Measurements from ENCODE around the gene POLR2F. TPM values are rescaled to one million over a fixed set of nuclear protein-coding genes. Genes with fewer than 3 reads are reported as not detected.
"Not testable (repeated sequence)": the region's sequence is repeated elsewhere in the genome, so short reads cannot be mapped to it uniquely, and the experiment has no call there.

Gene POLR2F
- total RNA-seq, 2 donors from 2014 or later: 43.4 to 47.9 TPM

- DNase-seq: no peak
- Mint-ChIP-seq H3K27ac (no peak overlapping the region), H3K9me3 (no peaks in the 10 kb centered on the region), H3K4me1 (ENCODE audit: low read depth) (peaks cover 2% of the 10 kb centered on the region), H3K36me3 (ENCODE audit: insufficient read depth in 2 of 2) (peaks cover 1 to 2% of the 10 kb centered on the region in 2 donors), H3K27me3 (ENCODE audit: low read depth) (no peaks in the 10 kb centered on the region), H3K4me3 (no peak overlapping the region)
- ATAC-seq (replicated peaks in 1 of 2): no peak
Measured at GRCh38 chr22:37970864-37971263, 17.4 kb downstream of the POLR2F start.

GRCh38 chr22:37971475-37972434, 18.3 kb downstream of the POLR2F start:
- DNase-seq (no peak), ATAC-seq (replicated peaks in 1 of 2) (no peak)
- H3K27me3 Mint-ChIP-seq (ENCODE audit: low read depth): no peaks in the 10 kb centered on the region
- no peaks in the 10 kb centered on the region for H3K4me1 Mint-ChIP-seq (ENCODE audit: low read depth)
- H3K27ac Mint-ChIP-seq: no peak overlapping the region
- peaks cover 0 to 1% of the 10 kb centered on the region in 2 donors for H3K36me3 Mint-ChIP-seq (ENCODE audit: insufficient read depth in 2 of 2)
- no peak overlapping the region for H3K4me3 Mint-ChIP-seq
- no peaks in the 10 kb centered on the region for H3K9me3 Mint-ChIP-seq

GRCh38 chr22:37972527-37972926, 19.0 kb downstream of the POLR2F start:
- ATAC-seq (replicated peaks in 1 of 2): no peak
- no peak overlapping the region for H3K27ac Mint-ChIP-seq
- no peak for DNase-seq
- H3K27me3 Mint-ChIP-seq (ENCODE audit: low read depth): no peaks in the 10 kb centered on the region
- no peaks in the 10 kb centered on the region for H3K4me1 Mint-ChIP-seq (ENCODE audit: low read depth)
- H3K4me3 Mint-ChIP-seq: no peak overlapping the region
- H3K9me3 Mint-ChIP-seq: no peaks in the 10 kb centered on the region
- peaks cover 0 to 1% of the 10 kb centered on the region in 2 donors for H3K36me3 Mint-ChIP-seq (ENCODE audit: insufficient read depth in 2 of 2)

- ATAC-seq (replicated peaks in 1 of 2) (no peak), DNase-seq (no peak)
- Mint-ChIP-seq H3K9me3 (no peaks in the 10 kb centered on the region), H3K4me3 (no peak overlapping the region), H3K4me1 (ENCODE audit: low read depth) (no peaks in the 10 kb centered on the region), H3K36me3 (ENCODE audit: insufficient read depth in 2 of 2) (no peaks in the 10 kb centered on the region), H3K27me3 (ENCODE audit: low read depth) (no peaks in the 10 kb centered on the region), H3K27ac (no peak overlapping the region)
Measured at GRCh38 chr22:37973271-37974170, 20.0 kb downstream of the POLR2F start.

GRCh38 chr22:37975153-37975552, 21.7 kb downstream of the POLR2F start:
- no peak overlapping the region for H3K4me3 Mint-ChIP-seq
- no peak for DNase-seq

GRCh38 chr22:37976022-37976421, 22.5 kb downstream of the POLR2F start:
- DNase-seq; H3K4me3 Mint-ChIP-seq; H3K9me3 Mint-ChIP-seq; ATAC-seq (replicated peaks in 1 of 2); H3K27me3 Mint-ChIP-seq (ENCODE audit: low read depth); H3K27ac Mint-ChIP-seq; H3K4me1 Mint-ChIP-seq (ENCODE audit: low read depth); H3K36me3 Mint-ChIP-seq (ENCODE audit: insufficient read depth in 2 of 2): not testable (repeated sequence)

More at GRCh38 chr22:37975153-37975552, 21.7 kb downstream of the POLR2F start:
- no peak for ATAC-seq (replicated peaks in 1 of 2)
- Mint-ChIP-seq H3K27me3 (ENCODE audit: low read depth) (no peaks in the 10 kb centered on the region), H3K9me3 (no peaks in the 10 kb centered on the region), H3K36me3 (ENCODE audit: insufficient read depth in 2 of 2) (no peaks in the 10 kb centered on the region), H3K4me1 (ENCODE audit: low read depth) (no peaks in the 10 kb centered on the region), H3K27ac (no peak overlapping the region)

GRCh38 chr22:37976547-37976946, 23.0 kb downstream of the POLR2F start:
- ATAC-seq (replicated peaks in 1 of 2) (no peak), DNase-seq (no peak)
- Mint-ChIP-seq H3K9me3 (no peaks in the 10 kb centered on the region), H3K27ac (no peak overlapping the region), H3K36me3 (ENCODE audit: insufficient read depth in 2 of 2) (no peaks in the 10 kb centered on the region), H3K4me1 (ENCODE audit: low read depth) (no peaks in the 10 kb centered on the region), H3K4me3 (no peak overlapping the region), H3K27me3 (ENCODE audit: low read depth) (no peaks in the 10 kb centered on the region)

- Mint-ChIP-seq H3K4me3 (no peak overlapping the region), H3K36me3 (ENCODE audit: insufficient read depth in 2 of 2) (no peaks in the 10 kb centered on the region), H3K27me3 (ENCODE audit: low read depth) (no peaks in the 10 kb centered on the region), H3K4me1 (ENCODE audit: low read depth) (no peaks in the 10 kb centered on the region), H3K9me3 (no peaks in the 10 kb centered on the region), H3K27ac (no peak overlapping the region)
- ATAC-seq (replicated peaks in 1 of 2) (no peak), DNase-seq (no peak)
Measured at GRCh38 chr22:37979782-37980181, 26.3 kb downstream of the POLR2F start.

GRCh38 chr22:37981282-37982011, 27.9 kb downstream of the POLR2F start:
- H3K36me3 Mint-ChIP-seq (ENCODE audit: insufficient read depth in 2 of 2): no peaks in the 10 kb centered on the region
- H3K4me3 Mint-ChIP-seq: no peak overlapping the region
- no peaks in the 10 kb centered on the region for H3K9me3 Mint-ChIP-seq
- no peaks in the 10 kb centered on the region for H3K4me1 Mint-ChIP-seq (ENCODE audit: low read depth)
- DNase-seq (no peak), ATAC-seq (replicated peaks in 1 of 2) (no peak)
- no peaks in the 10 kb centered on the region for H3K27me3 Mint-ChIP-seq (ENCODE audit: low read depth)
- H3K27ac Mint-ChIP-seq: no peak overlapping the region

GRCh38 chr22:37982151-37982785, 28.8 kb downstream of the POLR2F start:
- Mint-ChIP-seq H3K9me3 (no peaks in the 10 kb centered on the region), H3K27me3 (ENCODE audit: low read depth) (no peaks in the 10 kb centered on the region), H3K27ac (no peak overlapping the region), H3K36me3 (ENCODE audit: insufficient read depth in 2 of 2) (no peaks in the 10 kb centered on the region), H3K4me1 (ENCODE audit: low read depth) (no peaks in the 10 kb centered on the region), H3K4me3 (no peak overlapping the region)
- ATAC-seq (replicated peaks in 1 of 2) (no peak), DNase-seq (no peak)

- Mint-ChIP-seq H3K27me3 (ENCODE audit: low read depth) (no peaks in the 10 kb centered on the region), H3K9me3 (no peaks in the 10 kb centered on the region), H3K36me3 (ENCODE audit: insufficient read depth in 2 of 2) (no peaks in the 10 kb centered on the region), H3K4me3 (no peak overlapping the region), H3K27ac (no peak overlapping the region), H3K4me1 (ENCODE audit: low read depth) (no peaks in the 10 kb centered on the region)
- DNase-seq (no peak), ATAC-seq (replicated peaks in 1 of 2) (no peak)
Measured at GRCh38 chr22:37982938-37983859, 29.7 kb downstream of the POLR2F start.
